Spleen (tissue), 7 donors: ENCODE measurements around the gene TPSD1.
"Not testable (repeated sequence)": the region's sequence is repeated elsewhere in the genome, so short reads cannot be mapped to it uniquely, and the experiment has no call there.

ENCODE experiments used
- POLR2A ChIP-seq, 3 donors: fragments of 450-650 bp; IDR thresholded peaks; one replicate each; pipeline ENCODE4 v1.5.1; 2017; ENCODE audit warnings: antibody characterized with exemption in 3 of 3, mild to moderate bottlenecking in 1 of 3
- POLR2AphosphoS5 ChIP-seq, 3 donors: sonication (generic); formaldehyde crosslinking; IDR thresholded peaks; one replicate each; pipeline ENCODE4 v1.5.1; 2017; ENCODE audit warnings: antibody characterized with exemption in 3 of 3
- TF ChIP-seq, protein P1 (sequence below), 11 experiments: fragments of 200-600 bp in 7 of 11; fragments of 450-650 bp in 4 of 11; sonication (generic) in 4 of 11; IDR thresholded peaks in 8 of 11; conservative IDR thresholded peaks in 3 of 11; 1 replicate in 7 of 11; 2 replicates in 4 of 11; pipeline versions ENCODE4 v1.4.0 to v1.8.0; 2016 to 2021; ENCODE audit warnings: antibody characterized with exemption in 11 of 11, inconsistent platforms in 4 of 11, mild to moderate bottlenecking in 1 of 11
- donor health status: DM: no; HTN: no; CAD: no; lungs with moderate emphysema.
- donor health status: DM: no; HTN: no; CAD: no.
- donor health status: DM: no; HTN: no; CAD: no.

DNA sequence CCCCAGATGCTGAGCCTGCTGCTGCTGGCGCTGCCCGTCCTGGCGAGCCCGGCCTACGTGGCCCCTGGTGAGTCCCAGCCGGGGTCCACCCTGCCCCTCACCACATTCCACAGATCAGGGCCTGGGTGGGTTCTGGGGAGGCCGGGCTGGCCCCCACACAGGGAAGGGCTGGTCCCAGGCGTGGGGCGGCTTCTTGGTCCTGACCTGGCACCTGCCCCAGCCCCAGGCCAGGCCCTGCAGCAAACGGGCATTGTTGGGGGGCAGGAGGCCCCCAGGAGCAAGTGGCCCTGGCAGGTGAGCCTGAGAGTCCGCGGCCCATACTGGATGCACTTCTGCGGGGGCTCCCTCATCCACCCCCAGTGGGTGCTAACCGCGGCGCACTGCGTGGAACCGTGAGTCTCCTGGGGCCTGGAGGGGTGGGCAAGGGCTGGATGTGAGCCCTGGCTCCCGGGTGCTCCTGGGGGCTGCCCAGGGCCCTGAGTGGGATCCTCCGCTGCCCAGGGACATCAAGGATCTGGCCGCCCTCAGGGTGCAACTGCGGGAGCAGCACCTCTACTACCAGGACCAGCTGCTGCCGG, 516 bp downstream of the TPSD1 start:
- not testable (repeated sequence) for TF ChIP-seq POLR2A, POLR2AphosphoS5 (IDR thresholded peaks at IDR 0.05)
- TF ChIP-seq, protein P1, sequence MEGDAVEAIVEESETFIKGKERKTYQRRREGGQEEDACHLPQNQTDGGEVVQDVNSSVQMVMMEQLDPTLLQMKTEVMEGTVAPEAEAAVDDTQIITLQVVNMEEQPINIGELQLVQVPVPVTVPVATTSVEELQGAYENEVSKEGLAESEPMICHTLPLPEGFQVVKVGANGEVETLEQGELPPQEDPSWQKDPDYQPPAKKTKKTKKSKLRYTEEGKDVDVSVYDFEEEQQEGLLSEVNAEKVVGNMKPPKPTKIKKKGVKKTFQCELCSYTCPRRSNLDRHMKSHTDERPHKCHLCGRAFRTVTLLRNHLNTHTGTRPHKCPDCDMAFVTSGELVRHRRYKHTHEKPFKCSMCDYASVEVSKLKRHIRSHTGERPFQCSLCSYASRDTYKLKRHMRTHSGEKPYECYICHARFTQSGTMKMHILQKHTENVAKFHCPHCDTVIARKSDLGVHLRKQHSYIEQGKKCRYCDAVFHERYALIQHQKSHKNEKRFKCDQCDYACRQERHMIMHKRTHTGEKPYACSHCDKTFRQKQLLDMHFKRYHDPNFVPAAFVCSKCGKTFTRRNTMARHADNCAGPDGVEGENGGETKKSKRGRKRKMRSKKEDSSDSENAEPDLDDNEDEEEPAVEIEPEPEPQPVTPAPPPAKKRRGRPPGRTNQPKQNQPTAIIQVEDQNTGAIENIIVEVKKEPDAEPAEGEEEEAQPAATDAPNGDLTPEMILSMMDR (IDR thresholded peaks at IDR 0.05 in 8 of 11, conservative IDR thresholded peaks at IDR 0.05 in 3 of 11) = not testable (repeated sequence)
